Adrenal gland (tissue), 5 donors: ENCODE measurements around the gene UBE2J2.

Experiments
- POLR2A ChIP-seq, 2 donors: fragments of 450-650 bp; IDR thresholded peaks; one replicate each; pipeline ENCODE4 v1.6.1; 2017; ENCODE audit warnings: antibody characterized with exemption in 2 of 2, mild to moderate bottlenecking in 2 of 2, moderate library complexity in 1 of 2
- TF ChIP-seq, protein P1 (sequence below), 6 experiments: fragments of 450-650 bp in 4 of 6; fragments of 200-600 bp in 2 of 6; sonication (generic) in 1 of 6; IDR thresholded peaks; 1 replicate in 5 of 6; 2 replicates in 1 of 6; pipeline versions ENCODE4 v1.5.1 to v1.8.0; 2016 to 2021; ENCODE audit warnings: antibody characterized with exemption in 6 of 6, mild to moderate bottlenecking in 2 of 6, moderate library complexity in 1 of 6
- donor health status: DM: no; HTN: no; CAD: no.

DNA sequence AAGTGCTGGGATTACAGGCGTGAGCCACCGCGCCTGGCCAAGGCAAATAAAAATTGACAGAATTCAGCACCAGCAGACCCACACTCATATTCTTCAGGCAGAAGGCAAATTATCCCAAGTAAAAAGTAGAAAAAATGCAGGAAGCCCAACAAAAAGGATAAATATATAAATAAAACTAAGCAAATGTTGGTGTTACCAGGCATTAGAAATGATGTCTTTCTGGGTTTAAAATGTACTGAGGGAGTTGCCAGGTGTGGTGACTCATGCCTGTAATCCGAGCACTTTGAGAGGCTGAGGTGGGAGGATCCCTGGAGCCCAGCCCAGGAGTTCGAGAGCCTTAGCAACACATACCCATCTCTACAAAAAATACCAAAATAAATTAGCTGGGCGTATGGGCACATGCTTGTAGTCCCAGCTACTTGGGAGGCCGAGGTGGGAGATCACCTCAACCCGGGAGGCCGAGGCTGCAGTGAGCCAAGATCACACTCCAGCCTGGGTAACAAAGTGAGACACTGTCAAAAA, 44.5 kb upstream of the UBE2J2 start:
- TF ChIP-seq, protein P1, sequence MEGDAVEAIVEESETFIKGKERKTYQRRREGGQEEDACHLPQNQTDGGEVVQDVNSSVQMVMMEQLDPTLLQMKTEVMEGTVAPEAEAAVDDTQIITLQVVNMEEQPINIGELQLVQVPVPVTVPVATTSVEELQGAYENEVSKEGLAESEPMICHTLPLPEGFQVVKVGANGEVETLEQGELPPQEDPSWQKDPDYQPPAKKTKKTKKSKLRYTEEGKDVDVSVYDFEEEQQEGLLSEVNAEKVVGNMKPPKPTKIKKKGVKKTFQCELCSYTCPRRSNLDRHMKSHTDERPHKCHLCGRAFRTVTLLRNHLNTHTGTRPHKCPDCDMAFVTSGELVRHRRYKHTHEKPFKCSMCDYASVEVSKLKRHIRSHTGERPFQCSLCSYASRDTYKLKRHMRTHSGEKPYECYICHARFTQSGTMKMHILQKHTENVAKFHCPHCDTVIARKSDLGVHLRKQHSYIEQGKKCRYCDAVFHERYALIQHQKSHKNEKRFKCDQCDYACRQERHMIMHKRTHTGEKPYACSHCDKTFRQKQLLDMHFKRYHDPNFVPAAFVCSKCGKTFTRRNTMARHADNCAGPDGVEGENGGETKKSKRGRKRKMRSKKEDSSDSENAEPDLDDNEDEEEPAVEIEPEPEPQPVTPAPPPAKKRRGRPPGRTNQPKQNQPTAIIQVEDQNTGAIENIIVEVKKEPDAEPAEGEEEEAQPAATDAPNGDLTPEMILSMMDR (IDR thresholded peaks at IDR 0.05): no peak
- no peak for TF ChIP-seq POLR2A (IDR thresholded peaks at IDR 0.05)
